Occipital lobe (tissue), 2 donors: ENCODE results near the gene CRYBA2. TPM values are rescaled to one million over a fixed set of nuclear protein-coding genes. Genes with fewer than 3 reads are reported as not detected.
A peak's percentile ranks its signal among the peaks of the same experiment; 100 is the strongest.

ENCODE experiments used
- DNase-seq: peaks from one replicate; lab custom pipeline; 2025; lab: John Stamatoyannopoulos, UW
- total RNA-seq: library from RNA; depleted of rRNA; stranded (reverse); fragments of >200 nt; gene quantifications from one replicate; pipeline ENCODE4 v1.2.3, GENCODE V29; 2014

Gene CRYBA2
- total RNA-seq, 1 donor from 2014 or later = not detected

- DNase-seq = no peak
Measured at GRCh38 chr2:219023045-219023605, 29.9 kb upstream of the CRYBA2 start.

- no peak for DNase-seq
Measured at GRCh38 chr2:219022616-219023015, 29.4 kb upstream of the CRYBA2 start.

- DNase-seq = no peak
Measured at GRCh38 chr2:219022041-219022440, 28.8 kb upstream of the CRYBA2 start.

DNA sequence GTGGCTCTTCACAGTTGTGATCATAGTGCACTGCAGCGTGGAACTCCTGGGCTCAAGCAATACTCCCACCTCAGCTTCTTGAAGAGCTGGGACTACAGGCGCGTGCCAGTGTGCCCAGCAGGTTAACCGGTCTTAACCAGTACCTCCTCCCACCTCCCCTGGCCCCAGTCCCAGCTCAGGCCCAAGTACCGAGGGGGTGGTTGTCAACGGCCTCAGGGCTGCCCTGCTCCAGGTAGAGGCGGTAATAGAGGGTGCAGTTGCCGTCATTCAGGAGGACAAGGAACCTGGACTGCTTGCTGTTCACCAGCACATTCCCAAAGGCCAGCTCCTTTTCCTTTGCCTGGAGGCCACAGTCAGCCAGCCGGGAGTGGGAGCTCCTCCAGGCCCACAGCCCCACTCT lies 28.4 kb upstream of the CRYBA2 start:
- DNase-seq = no peak

DNA sequence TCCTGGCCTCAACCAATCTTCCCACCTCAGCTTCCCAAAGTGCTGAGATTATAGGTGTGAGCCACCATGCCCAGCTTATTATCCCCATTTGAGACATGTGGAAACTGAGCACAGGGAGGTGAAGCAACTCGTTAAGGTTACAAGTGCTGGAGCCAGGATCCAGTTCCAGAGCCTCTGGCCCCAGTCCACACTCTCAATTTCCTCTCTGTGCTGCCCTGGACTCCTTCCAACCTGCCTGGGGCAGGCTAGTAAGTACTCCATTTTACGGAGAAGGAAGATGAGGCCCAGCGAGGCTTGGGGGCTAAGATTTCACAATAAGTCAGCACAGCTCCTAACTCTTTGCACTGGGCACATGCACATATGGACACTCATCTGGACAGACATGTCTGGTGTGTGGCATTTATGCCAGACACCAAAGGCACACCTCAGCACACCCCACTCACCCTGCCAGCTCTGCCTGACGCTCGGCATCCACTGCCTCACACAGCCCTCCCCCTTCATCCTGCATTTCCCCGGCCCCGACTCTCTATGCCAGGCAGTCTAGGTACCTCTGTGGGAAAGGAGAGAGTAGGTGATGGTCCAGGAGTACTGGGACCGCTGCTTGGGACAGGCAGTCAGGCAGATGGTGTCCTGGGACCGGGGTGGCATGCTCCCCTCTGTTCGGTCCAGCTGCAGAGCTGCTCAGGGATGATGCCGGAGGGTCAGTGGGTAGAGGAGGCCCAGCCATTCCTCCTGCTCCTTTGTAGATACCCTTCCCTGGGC lies 27.6 kb upstream of the CRYBA2 start:
- no peak for DNase-seq

DNA sequence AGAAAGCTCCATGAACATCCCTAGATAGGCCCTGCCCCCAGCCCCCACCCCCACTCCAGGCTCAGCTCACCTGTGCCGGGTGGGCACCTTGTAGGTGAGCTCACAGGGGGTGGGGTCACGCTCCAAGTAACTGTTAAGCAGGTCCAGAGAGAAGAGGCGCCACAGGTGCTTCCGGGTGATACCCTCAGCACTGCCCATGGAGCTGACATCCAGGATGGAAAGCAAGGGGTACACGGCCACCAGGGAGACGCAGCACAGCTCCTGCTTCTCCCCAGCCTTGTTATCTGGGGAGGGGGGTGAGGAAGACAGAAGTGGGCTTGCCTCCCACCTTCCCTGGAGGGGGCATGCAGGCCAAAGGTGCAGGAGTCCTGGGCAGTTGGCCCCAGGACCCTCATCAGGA lies 26.2 kb upstream of the CRYBA2 start:
- no peak for DNase-seq

DNA sequence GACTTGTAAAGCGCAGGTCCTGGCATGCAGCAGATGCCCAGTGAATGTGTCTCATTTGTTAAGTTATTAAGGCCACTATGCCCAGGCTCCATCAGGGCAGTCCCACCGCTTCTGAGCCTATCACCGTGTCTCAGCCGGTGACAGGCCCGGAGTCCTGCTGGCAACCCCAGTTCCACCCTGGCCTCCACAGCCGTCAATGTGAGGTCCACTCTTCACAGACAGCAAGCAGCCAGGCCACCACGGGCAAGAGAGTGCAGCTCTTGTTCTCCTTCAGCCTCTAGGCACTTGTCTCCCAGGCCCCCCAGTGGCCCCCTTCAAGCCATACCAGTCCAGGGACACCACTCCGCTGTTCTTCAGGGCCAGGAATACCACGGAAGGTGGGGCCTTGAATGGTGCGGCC lies 25.5 kb upstream of the CRYBA2 start:
- no peak for DNase-seq

DNA sequence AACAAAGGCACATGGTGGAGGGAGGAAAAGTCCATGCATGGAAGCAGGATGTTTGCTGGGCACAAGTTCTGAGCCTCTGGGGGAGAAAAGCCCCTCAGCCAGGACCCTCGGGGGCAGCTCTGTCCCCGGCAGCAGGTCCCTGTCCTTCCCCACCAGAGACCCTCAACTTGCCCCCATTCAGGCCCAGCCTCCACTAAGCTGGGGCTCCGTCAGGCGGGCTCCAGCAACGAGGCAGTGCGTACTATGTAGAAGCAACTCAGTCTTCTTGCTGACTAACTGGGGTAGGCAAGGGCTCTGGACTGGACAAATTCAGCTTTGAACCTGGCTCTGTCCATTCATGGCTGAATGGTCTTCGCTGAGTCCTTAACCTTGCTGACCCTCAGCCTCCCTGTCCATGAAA lies 25.1 kb upstream of the CRYBA2 start:
- no peak for DNase-seq

DNA sequence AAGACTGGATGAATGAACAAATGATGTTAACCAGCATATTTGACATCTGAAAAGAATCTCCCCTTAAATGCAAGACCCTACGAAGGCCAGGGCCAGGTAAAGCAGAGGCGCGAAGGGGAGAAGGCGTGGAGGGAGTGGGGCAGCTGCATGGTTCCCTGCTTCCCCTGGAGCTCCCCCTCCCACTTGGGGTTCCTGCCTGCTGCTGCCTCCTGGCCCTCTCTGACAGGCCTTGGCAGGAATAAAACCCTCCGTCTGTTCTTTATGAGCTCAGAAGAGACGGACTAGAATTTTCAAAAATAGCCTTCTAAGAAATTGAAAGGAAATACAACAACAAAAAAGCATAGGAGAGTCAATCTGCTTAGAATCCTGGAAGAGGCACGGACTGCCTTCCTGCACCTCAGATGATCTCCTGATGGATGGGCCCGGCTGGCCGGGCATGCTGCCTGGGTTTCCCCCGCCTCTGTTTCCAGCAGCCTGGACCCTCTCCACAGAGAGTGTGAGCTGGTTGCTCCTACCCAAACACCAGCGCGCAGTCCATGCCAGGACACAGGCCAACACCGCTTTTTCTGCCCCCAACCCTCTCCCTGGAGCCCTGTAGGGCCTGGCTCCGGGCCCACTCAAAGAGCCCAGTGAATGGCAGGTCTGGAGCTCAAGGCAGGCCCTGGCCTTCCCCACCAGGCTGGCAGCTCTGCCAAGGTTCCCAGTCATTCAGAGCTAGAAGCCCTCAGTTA lies 24.1 kb upstream of the CRYBA2 start:
- peak; percentile 35 for DNase-seq

DNA sequence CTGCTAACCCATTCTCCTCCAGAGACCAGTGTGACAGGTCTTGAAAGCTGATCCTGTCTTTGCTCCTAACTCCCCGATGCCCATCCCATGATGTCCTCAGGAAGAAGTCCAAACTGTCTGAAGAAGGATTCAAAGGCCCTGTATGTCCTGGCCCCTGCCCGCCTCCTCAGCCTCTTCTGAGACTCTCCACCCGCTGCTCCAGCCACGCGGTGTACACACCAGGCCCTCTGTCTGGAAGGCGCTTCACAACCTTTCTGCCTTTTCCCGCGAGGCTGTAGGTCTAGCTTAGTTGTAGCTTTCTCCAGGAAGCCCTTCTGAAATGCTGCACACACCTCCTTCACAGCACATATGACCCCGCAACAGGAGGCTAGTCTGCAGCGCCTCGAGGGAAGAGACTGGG lies 23.5 kb upstream of the CRYBA2 start:
- no peak for DNase-seq

DNA sequence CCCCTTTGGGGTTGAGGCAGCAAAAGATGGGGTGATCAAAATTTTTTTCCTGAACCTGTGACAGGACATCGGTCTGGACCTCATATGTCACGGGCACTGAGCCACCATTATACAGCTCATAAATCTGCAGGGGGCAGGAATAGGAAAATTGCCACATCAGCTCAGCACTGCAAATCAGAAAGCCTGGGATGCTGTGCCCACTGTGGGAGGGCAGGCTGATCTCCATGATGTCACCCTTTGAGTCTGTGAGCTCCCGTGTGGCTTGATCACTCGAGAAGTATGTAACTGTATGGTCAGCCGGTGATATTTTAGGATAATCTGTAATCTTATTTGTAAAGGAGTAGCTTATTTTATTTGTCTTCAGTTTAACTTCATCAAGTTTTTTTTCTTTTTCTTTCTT lies 17.7 kb upstream of the CRYBA2 start:
- no peak for DNase-seq

DNA sequence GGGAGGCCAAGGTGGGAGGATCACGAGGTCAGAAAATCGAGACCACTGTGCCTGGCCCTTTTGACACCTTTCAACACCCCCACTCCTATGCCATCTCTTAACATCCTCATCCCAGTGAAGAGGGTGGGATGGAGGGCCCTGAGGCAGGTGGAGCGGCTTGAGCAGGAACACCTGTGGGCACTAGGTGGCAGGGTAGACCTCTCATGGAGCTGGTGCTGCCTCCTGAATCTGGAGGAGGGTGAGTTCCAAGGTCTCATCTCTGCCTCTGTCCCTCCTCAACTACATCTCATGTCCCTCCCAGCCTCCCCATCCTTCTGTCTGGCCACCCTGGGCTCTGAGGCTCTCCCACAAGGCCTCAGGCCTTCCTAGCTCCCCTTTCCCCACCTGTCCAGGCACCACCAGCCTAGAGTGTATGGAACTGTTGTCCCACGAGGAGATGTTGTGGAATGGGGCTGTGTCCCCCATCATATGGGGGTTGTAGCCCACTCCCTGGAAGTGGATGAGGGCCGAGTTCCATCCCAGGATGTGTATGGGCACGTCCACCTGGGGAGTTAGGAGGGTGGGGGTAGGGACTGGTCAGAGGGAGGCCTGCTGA lies 17.0 kb upstream of the CRYBA2 start:
- no peak for DNase-seq

DNA sequence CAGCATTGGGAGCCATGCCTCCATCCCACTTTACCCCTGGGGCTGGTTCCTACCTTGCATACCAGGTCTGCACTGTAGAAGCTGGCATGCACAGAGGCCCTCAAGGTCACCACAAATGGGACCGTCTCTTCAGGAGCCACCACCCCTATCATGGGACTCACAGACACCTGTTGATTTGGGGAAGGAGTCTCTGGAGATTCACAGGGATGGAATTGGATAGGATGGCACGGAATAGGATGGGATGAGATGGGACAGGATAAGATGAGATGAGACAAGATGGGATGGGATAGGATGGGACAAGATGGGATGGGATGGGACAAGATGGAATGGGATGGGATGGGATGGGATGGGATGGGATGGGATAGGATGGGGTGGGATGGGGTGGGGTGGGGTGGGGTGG lies 16.1 kb upstream of the CRYBA2 start:
- no peak for DNase-seq

- DNase-seq = no peak
Measured at GRCh38 chr2:219003979-219004378, 10.8 kb upstream of the CRYBA2 start.

DNA sequence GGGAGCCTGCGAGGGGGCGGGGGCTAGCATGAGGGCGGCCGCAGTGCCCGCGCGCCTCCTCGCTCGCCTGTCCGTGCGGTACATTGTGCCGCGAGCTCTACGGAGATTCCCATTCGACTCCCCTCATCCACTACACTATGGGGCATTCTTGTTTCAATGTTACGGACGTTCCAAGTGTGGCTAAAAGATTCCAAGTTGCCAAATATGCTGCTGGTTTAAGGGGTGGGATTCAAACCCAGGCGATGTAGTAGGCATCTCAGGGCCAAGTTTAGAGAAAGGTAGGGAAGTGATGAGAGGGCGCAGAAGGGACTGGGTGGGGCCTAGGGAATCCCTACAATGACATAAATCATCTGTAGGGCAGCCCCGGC lies 10.0 kb upstream of the CRYBA2 start:
- no peak for DNase-seq

DNA sequence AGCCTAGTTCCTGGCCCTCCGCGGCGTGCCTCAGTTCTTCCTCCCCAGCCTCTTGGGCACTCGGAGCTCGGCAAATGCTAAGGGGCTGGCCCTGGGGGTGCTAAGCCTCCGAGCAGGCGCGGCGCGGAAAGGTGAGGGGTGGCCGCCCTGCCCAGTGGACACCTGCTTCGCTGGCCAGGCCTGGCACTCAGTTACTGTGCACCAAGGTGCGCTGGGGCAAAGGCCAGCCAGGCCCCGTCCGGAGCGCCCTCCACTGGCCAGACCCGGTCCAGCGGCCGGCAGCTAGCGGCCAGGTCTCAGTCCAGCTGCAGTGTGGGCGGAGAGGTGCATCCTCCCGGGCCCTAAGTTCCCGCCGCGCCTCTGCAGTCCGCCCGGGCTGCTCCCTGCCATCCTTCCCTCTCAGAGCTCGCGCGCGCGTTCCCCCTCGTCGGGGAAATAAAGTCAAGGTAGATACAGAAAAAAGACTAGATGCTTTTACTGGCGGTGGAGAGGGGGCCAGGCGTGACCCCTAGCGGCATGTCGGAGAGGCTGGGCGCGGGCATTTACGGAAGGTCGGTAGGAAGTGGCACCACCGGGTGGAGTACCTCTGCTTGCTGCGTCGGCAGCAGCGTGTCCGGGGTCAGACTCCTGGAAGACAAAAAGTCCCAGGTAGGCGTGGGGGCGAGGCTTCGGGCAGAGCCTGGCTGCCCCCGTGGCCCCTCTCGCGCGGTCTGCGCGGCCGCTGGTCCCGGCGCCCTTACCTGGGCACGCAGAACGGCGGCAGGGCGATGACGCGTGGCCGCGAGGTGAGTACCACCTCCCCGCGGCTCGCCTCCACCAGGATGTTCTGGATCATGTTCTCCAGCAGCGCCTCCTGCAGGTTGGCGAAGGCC lies 9.4 kb upstream of the CRYBA2 start:
- no peak for DNase-seq

- no peak for DNase-seq
Measured at GRCh38 chr2:219001577-219002394, 8.6 kb upstream of the CRYBA2 start.

DNA sequence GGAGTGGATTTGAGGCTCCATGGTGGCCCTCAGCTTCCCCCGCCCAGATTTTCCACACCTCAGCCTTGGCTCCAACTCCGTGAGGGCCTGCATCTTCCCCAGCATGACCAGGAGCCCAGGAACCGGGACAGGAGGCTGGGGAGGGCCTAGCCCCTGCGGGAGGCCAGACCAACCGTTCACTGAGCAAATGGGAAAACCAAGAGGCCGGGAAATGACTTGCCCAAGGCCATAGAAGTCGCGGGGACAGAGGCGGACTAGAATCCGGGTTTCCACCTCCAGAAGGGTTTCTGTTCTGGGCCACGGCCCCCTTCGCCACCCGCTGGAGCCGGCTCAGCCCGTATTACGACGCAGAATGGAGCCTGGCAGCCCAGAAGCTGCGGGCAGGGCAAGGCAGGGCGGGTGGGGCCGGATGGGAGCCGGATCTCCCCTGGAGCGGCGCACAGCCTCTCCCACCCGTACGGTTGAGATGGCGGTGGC lies 7.9 kb upstream of the CRYBA2 start:
- no peak for DNase-seq

GRCh38 chr2:219000569-219000960 lies 7.3 kb upstream of the CRYBA2 start:
- no peak for DNase-seq

GRCh38 chr2:218999881-219000568 lies 6.8 kb upstream of the CRYBA2 start:
- no peak for DNase-seq
